NOMO-1 treated with DMSO at 0.1 percent for 48 hours (cell line): Measurements from ENCODE around the gene FN3KRP.

Experiments
- DNase-seq: peaks from one replicate; lab custom pipeline; 2025; ENCODE audit not compliant: unreplicated experiment; lab: John Stamatoyannopoulos, UW

Gene FN3KRP, protein sequence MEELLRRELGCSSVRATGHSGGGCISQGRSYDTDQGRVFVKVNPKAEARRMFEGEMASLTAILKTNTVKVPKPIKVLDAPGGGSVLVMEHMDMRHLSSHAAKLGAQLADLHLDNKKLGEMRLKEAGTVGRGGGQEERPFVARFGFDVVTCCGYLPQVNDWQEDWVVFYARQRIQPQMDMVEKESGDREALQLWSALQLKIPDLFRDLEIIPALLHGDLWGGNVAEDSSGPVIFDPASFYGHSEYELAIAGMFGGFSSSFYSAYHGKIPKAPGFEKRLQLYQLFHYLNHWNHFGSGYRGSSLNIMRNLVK

DNA sequence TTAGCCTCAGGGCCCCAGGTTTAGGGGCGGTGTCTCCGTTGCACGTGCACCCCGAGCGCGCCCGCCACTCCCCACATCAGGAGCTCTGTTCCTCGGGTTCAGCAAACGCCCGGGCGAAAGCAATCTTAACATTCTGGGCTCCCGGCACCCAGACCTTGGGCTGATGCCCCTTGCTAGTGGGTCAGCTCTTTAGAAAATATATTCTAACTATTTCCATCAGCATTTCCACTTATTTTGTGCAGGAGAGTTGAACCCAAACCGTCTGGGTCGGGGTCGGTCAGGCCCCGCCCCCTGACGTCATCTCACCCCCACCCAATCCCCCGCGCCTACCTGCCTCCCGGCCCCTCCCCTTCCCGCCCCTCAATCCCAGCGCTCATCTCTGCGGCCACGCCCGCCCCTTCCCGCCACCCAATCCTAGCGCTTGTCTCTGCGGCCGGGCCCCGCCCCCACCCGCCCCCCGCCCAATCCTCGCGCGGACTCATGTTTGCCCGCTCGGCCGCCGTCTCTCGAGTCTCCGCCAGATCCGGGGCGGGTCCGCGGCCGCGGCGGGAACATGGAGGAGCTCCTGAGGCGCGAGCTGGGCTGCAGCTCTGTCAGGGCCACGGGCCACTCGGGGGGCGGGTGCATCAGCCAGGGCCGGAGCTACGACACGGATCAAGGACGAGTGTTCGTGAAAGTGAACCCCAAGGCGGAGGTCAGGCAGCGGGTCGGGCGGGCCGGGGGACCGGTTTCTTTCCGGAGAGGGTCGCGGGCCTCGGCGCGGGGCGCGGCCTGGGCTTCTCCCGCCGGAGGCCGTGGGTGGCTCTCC, at the start of gene FN3KRP:
Gene FN3KRP, plus strand, starts transcription at position 504 of the 808 bp plus-strand sequence. Its CDS starts 50 bp downstream, at position 554.
- DNase-seq, result peak; percentile 90

DNA sequence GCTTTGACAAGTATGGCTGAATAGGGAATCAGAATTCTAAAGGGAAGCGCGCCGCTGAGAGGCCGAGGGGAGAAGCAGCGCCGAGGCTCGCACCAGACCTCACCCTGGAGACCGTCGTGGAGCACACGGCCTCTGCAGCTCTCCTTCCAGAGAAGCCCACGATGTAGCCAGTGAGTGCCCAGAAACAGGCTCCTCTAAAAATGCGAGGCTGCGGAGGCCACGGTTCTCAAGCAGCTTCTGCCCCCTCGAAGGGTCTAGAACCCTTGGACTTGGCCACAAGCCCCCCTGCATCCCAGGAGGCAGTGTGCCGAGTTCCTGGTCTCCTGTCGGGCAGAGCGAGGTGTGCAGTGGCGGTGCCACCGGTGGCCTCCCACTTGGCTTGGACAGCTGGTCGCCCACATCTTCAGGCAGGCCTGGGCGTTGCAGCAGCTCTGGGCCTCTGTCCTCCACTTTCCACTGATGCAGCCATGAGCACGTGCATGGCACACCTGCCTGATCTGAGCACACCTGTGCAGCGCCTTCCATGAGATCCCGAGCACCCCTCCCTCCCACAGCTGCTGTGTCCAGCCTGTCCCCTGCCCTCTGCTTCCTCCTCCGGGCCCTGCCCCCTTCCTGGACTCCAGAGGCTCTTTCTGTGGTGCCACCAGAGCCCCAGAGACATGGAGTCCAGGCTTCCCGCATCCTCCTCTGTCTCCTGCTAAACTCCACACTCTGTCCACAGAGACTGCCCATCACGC, 49.4 kb upstream of the FN3KRP start:
- no peak for DNase-seq

DNA sequence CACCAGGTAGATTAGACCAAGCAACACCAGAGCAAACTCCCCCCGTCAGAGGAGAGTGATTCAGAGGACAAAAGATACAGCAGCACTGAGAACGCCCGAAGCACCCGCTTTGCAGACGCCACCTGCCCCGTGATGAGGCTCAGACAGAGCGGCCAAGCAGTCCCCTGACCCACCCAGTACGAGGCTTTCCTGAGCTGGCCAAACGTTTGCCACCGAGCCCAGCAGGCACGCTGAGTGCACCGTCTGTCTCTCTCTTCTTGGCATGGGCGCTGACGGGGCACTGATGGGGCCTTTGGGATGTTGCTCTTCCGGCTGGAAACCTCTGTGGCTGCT, 48.9 kb upstream of the FN3KRP start:
- DNase-seq, result no peak

DNA sequence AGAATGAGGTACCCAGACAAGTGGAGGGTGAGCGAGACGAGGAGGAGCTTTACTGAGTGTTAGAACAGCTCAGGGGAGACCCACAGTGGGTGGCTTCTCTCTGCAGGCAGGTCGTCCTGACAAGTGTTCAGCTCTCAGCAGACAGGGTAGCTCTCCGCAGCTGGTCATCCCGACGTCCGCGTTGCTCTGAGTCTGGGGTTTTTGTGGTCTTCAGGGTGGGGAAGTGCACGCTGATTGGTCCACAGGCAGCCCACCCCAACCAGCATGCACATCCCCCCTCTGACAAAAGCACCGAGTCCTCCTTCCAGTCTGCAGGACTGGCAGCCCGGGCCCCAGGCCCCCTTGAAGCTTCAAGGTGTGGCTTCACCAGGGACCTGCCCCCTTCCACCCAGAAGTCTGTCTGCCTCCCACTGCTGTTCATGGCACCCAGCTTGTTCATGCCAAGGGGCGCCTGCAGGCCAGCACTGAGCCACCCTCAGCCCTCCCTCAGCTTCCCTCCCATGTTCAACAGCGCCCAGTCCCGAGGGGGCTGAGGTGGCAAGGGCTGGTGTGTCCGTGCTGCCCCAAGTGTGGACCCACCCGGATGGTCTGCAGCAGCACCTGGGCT, 48.4 kb upstream of the FN3KRP start:
- DNase-seq, result no peak

DNA sequence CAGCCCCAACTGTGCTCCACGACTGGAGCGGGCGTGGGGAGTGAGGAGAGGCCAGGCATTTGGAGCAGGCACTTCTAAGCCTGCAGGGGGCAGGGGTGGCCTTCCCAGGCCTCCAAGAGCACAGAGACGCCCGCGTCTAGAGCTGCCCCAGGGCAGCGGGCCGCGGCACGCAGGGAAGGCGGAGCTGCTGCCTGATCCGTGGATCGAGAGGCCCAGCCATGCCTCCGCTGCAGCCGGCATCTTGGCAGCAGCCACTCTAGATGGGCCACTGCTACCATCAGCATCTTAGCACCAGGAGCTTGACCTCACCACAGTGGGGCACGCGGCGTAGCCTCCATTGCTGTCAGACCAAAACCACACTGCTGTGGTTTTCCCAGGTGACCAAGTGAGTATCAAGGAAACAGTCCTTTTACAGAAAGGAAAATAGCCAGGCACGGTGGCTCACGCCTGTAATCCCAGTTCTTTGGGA, 47.8 kb upstream of the FN3KRP start:
- peak; percentile 69 for DNase-seq

DNA sequence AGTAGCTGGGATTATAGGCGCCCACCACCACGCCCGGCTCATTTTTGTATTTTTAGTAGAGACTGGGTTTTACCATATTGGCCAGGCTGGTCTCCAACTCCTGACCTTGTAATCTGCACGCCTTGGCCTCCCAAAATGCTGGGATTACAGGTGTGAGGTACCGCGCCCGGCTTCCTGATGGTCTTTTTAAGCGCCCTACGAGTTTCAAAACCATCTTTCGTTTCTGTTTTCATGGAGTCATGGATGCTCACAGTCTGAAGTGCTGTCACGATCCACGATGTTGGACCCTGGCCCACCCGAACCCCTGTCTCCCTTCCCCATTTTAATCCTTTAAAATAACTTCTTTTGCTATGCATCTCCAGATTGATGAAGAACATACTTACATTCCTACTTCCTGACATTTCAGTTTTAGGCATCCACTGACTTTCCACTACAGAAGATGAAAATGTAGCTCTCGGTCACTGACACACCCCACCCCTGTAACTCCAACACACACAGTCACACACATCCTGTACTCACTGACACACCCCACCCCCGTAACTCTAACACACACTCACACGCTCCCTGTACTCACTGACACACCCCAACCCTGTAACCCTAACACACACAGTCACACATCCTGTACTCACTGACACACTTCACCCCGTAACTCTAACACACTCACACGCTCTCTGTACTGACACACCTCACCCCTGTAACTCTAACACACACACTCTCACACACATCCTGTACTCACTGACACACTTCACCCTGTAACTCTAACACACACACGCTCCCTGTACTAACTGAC, 45.6 kb upstream of the FN3KRP start:
- DNase-seq, result no peak

DNA sequence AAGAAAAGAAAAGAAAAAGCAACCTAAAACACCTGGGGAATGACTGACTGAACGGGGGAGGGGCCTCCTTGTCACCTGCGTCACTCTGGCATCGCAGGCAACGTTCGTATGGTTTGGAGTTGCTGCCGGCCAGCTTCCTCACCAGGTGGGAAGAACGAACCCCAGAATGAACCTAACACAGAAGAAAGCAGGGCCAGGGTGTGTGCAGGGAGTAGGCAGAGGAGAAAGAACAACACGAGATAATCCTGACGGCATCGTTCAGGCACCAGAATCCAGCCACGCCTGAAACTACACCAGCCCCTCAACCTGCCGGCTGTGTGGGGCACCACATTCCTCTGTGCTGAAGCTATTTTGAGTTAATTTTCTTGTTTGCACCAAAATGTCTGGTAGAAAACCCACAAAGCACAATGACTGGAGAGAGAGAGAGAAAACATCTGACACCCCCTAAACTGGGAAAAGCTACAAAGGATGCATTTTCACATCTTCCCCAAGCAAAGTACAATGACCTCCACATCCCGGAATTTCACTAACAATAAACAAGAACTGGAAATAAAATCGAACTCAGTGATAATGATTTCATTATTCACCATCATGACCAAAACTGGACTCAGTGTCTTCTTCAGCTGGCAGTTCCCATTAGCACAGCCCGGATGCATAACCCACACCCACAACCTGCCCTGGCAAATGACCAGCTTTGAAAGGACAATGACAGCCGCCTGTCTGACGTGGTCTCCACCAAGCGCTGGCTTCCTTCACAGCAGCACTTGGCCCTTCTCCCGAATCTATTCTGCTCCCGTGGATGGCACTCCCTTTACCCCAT, 41.6 kb upstream of the FN3KRP start:
- DNase-seq, result no peak

DNA sequence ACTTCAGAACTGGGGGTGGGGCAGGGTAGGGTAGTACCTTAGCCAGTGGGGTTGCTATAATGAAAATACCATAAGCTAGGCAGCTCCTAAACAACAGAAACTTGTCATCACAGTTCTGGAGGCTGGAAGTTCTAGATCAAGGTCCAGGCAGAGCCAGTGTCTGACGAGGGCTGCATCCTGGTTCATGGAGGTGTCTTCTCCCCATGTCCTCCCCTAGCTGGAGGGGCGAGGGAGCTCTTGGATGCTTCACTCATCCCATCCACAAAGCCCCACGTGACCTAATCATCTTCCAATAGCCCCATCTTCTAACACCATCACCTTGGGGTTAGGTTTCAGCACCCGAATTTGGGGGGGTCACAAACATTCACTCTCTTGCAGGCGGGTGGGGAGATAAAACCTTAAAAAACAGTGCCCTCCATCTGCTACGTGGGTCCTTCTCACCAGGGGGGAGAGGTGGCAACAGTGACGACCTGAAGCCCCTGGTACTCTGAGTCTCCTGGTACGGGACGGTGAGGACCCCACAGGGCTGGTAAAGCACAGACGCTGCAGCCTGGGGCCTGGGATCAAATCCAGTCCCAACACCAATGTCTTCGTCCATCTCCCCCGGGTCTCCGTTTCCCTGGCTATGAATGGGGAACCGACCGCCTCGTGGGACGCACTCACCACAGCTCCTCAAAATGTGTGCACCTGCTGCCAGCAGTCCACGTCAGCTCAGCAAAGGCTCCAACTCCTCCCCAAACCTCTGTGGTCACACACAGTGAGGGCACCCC, 40.8 kb upstream of the FN3KRP start:
- no peak for DNase-seq

DNA sequence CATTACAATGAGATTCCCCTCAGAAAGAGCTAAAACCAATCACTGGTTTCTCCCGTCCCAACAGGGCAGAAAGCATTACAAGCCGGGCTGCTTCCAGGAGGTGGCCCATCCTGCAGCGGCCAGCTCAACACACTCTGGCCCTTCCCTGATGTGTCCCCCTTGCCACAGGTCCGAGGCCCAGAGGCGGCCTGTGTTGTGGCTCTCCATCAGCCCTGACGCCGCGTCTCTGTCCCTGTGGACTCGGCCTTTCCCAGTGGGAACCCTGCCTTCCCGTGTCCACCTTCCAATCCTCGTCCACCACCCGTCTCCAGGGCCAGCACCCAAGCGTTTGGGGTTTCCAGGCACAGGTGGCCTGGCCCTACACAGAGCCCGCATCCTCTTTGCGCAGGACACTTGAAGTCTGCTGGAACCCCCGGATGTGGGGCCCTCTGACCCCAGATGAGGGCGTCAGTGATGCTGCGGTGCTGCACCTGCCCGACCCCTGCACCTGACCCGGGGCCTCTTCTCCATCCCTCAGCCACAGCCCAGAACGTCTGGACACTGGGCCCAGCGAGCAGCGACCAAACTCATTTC, 39.1 kb upstream of the FN3KRP start:
- DNase-seq, result no peak

DNA sequence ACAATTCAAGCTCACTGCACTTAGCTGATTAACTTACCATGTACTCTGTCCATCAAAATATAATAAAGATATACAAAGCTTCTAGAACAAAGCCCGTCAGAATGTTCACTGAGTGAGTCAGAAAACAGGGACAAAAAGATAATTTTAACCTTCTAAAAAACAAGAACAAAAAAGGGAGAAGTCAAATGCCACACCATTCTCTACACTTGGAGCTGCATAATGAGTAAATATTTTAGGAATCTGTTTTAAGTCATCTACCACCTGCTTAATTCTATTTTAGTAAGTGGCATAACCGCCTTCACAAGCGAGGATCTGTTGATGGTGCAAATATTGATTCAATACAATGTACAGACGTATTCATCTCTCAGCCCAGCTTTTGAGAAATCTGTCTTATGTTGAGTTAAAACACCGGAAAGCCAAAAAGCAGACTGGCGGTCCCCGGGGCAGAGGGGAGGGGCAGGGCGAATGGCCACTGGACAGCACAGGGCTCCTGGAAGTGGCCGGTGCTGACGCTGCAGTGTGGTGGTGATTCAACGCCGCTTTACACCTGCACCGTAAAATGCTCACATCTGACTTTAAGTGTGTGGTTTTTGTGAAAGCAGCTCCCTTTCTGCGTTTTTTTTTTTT, 38.1 kb upstream of the FN3KRP start:
- DNase-seq, result peak; percentile 36

DNA sequence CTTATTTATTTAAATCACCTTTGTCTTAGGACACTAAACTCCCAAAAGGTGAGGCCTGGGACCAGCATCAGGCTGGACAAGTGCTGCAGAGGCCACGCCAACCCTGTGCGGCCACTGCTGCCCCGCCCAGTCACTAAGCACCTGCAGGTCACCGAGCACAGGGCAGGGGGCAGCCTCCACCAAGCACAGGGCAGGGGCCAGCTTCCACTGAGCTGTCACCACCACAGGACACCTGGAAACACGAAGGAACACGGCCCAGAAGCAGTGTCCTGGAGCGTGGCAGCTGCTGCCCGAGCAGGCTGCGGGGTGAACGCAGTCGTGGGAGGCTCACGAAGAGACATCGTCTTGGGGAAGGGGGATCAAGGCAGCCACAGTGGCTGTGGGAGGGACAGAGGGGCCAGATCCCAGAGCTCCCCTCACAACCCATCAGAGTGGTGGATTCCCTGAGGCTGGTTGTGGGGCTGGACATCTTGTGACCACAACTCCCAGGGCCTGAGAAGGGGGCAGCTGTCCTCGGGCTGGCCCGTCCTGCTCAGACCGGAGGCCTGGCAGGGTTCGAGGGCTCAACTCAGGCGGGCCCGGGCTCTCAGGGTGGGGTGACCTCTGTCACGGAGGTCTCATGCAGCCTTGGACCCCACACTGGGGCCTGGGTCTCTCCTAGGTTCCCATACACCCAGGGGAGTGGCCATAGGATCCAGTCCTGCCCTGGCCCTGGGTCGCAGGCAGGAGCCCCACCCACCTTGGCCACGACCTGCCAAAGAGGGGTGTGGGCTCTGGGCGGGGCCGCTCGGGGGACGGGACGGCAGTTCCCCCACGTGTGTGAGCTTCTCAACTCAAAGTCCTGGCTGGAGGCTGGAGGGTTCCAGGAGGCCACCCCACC, 36.7 kb upstream of the FN3KRP start:
- no peak for DNase-seq

DNA sequence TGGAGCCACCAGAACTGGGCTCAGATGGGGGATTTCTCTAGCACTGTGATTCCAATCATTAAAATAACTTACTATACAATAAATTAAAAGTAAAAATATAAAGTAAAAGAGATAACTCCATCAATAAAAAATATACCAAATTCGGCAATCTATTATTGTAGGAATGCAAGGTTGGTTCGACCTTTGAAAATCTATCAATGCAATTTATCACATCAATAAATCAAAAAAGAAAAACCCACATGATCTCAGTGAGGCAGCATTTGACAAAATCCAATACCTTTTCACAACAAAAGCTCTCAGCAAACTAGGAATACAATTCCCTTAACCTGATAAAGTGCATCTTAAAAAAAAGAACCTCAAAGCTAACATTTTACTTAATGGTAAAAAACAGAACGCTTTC, 35.0 kb upstream of the FN3KRP start:
- no peak for DNase-seq

DNA sequence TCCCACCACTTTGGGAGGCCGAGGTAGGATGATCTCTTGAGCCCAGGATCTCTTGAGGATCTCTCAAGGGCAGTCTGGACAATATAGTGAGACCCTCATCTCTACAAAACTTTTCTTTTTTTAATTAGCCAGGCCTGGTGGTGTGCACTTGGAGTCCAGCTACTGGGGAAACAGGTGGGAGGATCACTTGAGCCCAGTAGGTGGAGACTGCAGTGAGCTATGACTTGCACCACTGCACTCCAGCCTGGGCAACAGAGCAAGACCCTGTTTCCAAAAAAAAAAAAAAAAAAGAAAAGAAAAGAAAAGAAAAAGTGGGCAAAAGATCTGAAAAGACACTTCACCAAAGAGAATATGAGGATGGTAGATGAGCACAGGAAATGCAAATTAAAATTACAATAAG, 33.0 kb upstream of the FN3KRP start:
- no peak for DNase-seq

DNA sequence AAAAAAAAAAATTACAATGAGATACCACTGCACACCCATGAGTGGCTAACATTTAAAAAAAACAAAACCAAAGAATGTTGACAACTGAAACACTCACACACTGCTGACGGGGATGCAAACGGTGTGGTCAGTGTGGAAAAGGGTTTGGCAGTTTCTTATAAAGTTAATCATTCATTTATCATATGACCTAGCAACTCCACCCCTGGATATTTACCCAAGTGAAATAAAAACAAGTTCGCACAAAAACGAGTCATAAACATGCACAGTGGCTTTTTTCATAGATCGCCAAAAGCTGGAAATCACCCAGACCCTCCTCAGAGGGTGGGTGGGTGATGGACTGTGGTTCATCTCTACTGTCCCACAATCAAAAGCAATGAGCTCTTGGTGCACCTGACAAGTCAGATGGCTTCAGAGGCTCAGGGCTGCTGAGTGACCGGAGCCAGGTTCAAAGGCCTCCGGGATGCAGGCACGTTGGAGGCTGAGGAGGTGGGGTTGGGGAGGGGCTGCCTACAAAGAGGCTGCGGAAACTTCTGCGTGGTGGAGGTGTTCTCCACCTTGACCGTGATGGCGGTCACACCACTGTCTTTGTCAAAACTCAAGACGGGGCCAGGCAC, 32.2 kb upstream of the FN3KRP start:
- DNase-seq, result no peak

DNA sequence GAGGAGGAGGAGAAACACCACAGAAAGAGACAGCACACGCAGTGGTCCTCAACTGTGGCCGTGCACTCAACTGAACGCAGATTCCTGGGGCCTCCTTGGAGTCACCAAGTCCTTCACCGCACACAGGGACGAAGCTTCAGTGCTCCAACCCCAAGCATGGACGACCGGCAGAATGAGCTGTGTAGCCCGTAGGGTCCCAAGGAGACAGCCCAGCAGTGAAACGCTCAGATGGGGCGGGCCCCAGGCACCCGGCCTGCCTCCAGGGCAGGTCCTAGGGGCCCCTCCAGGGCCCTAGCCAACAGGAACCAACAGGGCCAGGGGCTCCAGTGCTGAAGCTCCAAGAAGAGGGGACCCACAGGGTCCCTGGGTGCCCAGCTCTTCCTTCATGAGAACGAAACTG, 31.2 kb upstream of the FN3KRP start:
- no peak for DNase-seq

DNA sequence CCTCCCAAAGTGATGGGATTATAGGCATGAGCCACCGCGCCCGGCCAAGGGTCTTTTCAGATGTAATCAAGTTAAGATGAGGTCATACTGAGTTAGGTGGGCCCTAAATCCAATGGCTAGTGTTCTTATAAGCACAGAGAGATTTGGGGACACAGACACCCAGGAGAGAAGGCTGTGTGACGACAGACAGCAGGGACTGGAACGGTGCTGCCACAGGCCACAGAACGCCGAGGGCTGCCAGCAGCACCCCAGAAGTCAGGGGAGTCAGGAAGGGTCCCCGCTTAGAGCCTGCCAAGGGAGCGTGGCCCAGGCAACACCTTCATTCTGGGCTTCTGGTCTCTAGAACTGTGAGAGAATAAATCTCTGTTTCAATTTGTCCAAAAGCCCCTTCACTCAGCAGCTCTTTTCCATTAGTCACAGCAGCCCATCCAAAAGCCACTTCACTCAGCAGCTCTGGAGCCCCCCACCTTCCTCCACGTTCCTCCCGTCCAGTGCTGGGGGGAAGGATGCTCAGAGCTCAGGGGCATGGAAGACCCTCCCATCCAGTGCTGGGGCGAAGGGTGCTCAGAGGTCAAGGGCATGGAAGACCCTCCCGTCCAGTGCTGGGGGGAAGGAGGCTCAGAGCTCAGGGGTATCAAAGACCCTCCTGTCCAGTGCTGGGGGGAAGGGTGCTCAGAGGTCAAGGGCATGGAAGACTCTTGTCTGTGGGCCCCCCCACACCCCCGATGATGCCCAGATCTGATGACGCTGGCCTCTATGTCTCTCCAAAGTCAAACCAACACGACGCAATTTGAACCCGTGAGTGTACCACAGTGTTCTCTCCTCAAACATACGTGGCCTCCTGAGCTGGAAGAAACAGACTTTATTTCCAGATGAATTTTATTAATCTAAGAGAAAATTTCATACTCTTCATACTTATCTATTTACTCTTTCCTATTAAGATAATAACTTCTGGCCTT, 29.9 kb upstream of the FN3KRP start:
- no peak for DNase-seq
